Hepatocyte (in vitro differentiated cells): ENCODE measurements around the gene VASH1.

ENCODE experiments used
- EZH2phosphoT487 ChIP-seq: fragments of 200-600 bp; sonication (generic); IDR thresholded peaks from one replicate; pipeline ENCODE4 v1.6.1; 2018; ENCODE audit warnings: antibody characterized with exemption, mild to moderate bottlenecking, low read depth, moderate library complexity; ENCODE audit not compliant: unreplicated experiment, severe bottlenecking
- TF ChIP-seq, protein P1 (sequence below): fragments of 200-600 bp; sonication (generic); IDR thresholded peaks from 2 replicates; pipeline ENCODE4 v1.5.1; 2016; ENCODE audit warnings: antibody characterized with exemption, mild to moderate bottlenecking; ENCODE audit not compliant: poor library complexity

DNA sequence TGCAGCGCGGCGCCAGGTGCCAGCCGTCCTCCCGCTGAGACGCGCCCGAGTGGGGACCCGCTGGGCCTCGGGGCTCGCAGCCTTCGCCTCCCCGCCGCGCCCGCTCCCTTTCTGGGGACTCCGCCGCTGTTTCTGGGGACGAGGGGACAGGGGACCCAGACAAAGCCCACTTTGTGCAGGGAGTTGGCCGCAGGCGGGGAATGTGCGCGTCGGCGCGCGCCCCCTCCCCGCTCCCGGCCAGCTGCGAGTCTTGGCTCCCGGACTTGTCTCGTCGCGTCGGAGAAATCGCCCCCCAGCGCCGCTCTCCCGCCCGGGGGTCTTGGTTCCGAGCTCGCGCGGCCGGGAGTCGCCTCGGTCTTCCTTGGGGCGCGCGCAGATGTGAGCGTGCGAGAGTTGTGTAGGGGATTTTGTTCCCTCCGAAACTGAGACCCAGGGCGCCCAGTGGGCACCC, 717 bp downstream of the VASH1 start:
- TF ChIP-seq, protein P1, sequence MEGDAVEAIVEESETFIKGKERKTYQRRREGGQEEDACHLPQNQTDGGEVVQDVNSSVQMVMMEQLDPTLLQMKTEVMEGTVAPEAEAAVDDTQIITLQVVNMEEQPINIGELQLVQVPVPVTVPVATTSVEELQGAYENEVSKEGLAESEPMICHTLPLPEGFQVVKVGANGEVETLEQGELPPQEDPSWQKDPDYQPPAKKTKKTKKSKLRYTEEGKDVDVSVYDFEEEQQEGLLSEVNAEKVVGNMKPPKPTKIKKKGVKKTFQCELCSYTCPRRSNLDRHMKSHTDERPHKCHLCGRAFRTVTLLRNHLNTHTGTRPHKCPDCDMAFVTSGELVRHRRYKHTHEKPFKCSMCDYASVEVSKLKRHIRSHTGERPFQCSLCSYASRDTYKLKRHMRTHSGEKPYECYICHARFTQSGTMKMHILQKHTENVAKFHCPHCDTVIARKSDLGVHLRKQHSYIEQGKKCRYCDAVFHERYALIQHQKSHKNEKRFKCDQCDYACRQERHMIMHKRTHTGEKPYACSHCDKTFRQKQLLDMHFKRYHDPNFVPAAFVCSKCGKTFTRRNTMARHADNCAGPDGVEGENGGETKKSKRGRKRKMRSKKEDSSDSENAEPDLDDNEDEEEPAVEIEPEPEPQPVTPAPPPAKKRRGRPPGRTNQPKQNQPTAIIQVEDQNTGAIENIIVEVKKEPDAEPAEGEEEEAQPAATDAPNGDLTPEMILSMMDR = no peak
- no peak for TF ChIP-seq EZH2phosphoT487
